Measurements from ENCODE around the gene FBLN2.
"Not testable (repeated sequence)": the region's sequence is repeated elsewhere in the genome, so short reads cannot be mapped to it uniquely, and the experiment has no call there.

Gene FBLN2

DNA sequence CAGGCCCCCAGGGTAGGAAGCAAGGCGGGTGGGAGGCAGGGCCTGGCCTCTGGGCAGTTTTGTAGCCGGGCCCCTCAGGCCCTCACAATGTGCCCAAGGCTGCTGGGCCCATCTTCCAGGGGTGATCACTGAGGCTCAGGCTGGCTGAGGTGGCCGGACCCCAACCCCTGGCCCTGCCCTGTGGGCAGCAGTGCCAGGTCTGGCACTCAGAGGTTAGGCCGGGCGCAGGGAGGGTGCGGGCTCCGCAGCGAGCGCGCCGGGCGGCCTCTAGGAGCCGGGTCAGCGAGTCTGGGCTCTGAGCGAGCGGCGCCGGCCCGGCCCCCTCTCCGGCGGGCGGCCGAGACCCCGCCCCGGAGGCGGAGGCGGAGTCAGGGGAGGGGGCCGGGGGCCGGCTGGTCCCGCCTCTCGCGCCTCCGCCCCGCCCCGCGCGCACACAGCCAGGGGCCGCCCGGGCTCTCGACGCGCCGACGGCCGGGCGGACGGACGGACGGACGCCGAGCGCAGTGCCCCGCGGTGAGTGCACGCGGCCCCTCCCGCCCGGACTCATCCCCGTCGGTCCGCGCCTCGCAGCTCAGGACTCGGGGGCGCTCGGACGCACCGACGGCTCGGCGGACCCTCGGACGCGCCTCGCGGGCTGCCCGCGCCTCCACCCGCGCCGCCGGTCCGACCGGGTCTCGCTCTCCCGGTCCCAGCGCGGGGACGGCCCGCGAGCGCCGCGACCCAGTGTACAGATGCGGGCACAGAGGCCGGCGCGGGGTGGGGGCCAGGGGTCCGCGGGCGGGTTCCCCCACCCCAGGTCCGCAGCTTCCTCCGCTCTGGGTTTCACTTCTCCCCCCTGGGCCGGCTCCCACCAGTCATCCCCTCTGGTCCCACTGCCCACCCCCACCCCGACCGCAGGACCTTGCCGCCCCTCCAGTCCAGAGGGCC, at the start of gene FBLN2:
TSS of gene FBLN2 (plus strand) at position 430 of the 927 bp plus-strand sequence. CDS start 21,231 bp downstream, outside the sequence.
- no peak within 1 kb of the TSS for H3K27ac ChIP-seq

DNA sequence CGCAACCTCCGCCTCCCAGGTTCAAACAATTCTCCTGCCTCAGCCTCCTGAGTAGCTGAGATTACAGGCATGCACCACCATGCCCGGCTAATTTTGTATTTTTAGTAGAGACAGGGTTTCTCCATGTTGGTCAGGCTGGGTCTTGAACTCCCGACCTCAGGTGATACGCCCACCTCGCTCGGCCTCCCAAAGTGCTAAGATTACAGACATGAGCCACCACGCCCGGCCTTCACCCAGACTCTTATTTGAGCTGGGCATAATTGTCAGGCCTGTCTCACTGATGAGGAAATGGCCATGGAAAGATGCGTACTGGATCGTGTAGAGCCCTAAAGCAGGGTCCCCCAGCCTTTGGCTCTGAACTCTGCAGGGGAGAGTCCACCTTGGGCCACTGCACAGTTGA, 49.7 kb upstream of the FBLN2 start:
- H3K27me3 ChIP-seq (replicated peaks); H3K4me3 ChIP-seq (ENCODE audit: low read depth, low read length); H3K27ac ChIP-seq; DNase-seq; in situ Hi-C loops (cut with HindIII; ENCODE audit: low pct_ligation_motif_present, low sequenced_read_pairs); H3K36me3 ChIP-seq (replicated peaks): not testable (repeated sequence)

More for the DNA sequence above, at the start of gene FBLN2:
- Histone ChIP-seq H3K4me3 (ENCODE audit: low read depth, low read length) (peak within 1 kb of the TSS; percentile 35), H3K36me3 (replicated peaks) (no peaks in the 10 kb centered on the region), H3K27me3 (replicated peaks) (no peaks in the 10 kb centered on the region)
- DNase-seq = no peak
- TF ChIP-seq, protein P1, sequence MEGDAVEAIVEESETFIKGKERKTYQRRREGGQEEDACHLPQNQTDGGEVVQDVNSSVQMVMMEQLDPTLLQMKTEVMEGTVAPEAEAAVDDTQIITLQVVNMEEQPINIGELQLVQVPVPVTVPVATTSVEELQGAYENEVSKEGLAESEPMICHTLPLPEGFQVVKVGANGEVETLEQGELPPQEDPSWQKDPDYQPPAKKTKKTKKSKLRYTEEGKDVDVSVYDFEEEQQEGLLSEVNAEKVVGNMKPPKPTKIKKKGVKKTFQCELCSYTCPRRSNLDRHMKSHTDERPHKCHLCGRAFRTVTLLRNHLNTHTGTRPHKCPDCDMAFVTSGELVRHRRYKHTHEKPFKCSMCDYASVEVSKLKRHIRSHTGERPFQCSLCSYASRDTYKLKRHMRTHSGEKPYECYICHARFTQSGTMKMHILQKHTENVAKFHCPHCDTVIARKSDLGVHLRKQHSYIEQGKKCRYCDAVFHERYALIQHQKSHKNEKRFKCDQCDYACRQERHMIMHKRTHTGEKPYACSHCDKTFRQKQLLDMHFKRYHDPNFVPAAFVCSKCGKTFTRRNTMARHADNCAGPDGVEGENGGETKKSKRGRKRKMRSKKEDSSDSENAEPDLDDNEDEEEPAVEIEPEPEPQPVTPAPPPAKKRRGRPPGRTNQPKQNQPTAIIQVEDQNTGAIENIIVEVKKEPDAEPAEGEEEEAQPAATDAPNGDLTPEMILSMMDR (IDR thresholded peaks at IDR 0.05; ENCODE audit: low read depth, low read length, missing control alignments) = no peak
- in situ Hi-C loops (cut with HindIII; ENCODE audit: low pct_ligation_motif_present, low sequenced_read_pairs) = no loop called here

DNA sequence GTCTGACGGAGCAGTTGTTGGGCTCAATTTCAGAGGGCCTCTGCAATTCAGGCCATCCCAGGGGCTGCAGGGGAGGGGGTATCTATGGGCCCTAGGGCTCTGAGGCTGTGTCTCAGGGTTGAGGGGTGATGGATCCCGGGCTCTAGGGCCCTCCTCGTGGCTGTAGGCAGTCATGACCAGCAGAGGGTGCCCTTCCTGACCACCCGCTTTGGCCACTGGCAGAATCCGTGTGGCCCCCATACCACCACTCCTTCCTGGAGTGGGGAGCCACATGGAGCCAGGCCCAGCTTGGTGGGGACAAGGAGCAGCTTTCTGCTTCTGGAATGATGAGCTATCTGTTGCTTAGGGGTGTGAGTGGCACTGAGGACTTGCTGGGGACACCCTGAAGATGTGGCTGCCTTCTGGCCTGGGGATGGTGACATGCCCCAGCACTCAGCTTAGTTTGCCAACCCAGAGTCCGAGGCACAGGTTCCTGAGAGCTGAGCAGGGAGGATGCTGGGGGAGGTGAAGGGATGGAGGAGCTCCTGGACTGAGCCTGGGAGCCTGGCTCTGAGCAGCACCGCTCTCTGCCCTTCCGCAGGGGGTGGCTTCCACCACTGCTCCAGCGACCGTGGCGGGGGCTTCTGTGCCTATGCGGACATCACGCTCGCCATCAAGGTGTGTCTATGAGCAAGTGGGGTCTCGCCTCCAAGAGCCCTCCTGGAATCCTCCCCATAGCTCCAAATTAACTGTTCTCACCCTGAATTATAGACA, 48.6 kb upstream of the FBLN2 start:
- no peaks in the 10 kb centered on the region for H3K36me3 ChIP-seq (replicated peaks)
- TF ChIP-seq, protein P1 (IDR thresholded peaks at IDR 0.05; ENCODE audit: low read depth, low read length, missing control alignments) = peak; percentile 84
- H3K27me3 ChIP-seq (replicated peaks) = no peaks in the 10 kb centered on the region
- H3K4me3 ChIP-seq (ENCODE audit: low read depth, low read length) = no peak overlapping the region
- no peak overlapping the region for H3K27ac ChIP-seq
- in situ Hi-C loops (cut with HindIII; ENCODE audit: low pct_ligation_motif_present, low sequenced_read_pairs) = loop anchor here (25.0 kb wide), 1 partner anchor 137 kb away; no protein-coding TSS in a partner anchor
- peak; percentile 14 for DNase-seq

DNA sequence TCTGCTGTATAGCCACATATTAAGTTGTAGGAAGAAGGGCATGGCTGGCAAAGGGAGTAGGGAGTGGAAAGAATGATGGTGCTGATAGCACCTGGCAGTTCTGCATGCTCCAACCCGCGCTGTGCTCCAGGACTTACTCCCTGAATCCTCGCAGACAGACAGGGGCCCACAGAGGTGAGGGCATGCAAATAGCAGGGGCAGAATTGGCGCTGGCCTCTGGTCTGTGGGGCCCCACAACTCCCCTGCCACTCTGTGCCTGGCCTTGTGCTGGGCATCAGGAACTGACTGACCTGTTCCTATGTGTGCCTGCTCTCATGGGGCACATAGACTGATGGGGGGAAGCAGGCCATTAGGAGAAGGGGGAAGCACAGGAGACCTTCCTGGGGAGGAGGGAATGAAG, 47.9 kb upstream of the FBLN2 start:
- no peak for DNase-seq
- Histone ChIP-seq H3K27ac (no peak overlapping the region), H3K4me3 (ENCODE audit: low read depth, low read length) (no peak overlapping the region), H3K27me3 (replicated peaks) (no peaks in the 10 kb centered on the region), H3K36me3 (replicated peaks) (no peaks in the 10 kb centered on the region)
- TF ChIP-seq, protein P1 (IDR thresholded peaks at IDR 0.05; ENCODE audit: low read depth, low read length, missing control alignments) = no peak
- in situ Hi-C loops (cut with HindIII; ENCODE audit: low pct_ligation_motif_present, low sequenced_read_pairs) = loop anchor here (25.0 kb wide), 1 partner anchor 136 kb away; no protein-coding TSS in a partner anchor

DNA sequence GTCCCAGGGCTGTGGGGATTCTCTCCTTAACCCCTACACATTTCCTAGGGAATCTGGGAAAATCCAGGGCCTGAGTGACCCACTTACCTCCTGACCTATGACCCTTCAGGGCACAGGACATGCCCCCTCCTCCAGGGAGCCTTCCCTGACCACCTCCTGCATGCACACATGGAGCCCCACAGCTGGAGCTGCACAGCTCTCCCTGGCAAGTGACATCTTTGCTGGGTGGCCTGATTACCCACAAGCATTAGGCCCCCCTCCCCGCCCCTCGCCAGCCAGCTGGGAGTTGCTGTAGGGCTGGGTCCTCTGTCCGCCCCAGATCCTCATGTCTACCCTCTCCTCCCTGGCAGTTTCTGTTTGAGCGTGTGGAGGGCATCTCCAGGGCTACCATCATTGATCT, 47.4 kb upstream of the FBLN2 start:
- Histone ChIP-seq H3K4me3 (ENCODE audit: low read depth, low read length) (no peak overlapping the region), H3K27ac (no peak overlapping the region), H3K27me3 (replicated peaks) (no peaks in the 10 kb centered on the region), H3K36me3 (replicated peaks) (no peaks in the 10 kb centered on the region)
- TF ChIP-seq, protein P1 (IDR thresholded peaks at IDR 0.05; ENCODE audit: low read depth, low read length, missing control alignments) = no peak
- in situ Hi-C loops (cut with HindIII; ENCODE audit: low pct_ligation_motif_present, low sequenced_read_pairs) = loop anchor here (25.0 kb wide), 1 partner anchor 136 kb away; no protein-coding TSS in a partner anchor
- no peak for DNase-seq

Data from brain microvascular endothelial cell (primary cell).